K562 (cell line): ENCODE data around the gene RBBP7. TPM values are rescaled to one million over a fixed set of nuclear protein-coding genes. Genes with fewer than 3 reads are reported as not detected.
A peak's percentile ranks its signal among the peaks of the same experiment; 100 is the strongest.

ENCODE experiments used
- ARID2 ChIP-seq: fragments of 450-650 bp; IDR thresholded peaks from 2 replicates; pipeline ENCODE4 v1.6.1; 2017; ENCODE audit warnings: antibody characterized with exemption, mild to moderate bottlenecking
- ARID4B ChIP-seq: sonication (generic); formaldehyde crosslinking; IDR thresholded peaks from 2 replicates; pipeline ENCODE4 v1.8.0; 2022; ENCODE audit warnings: mild to moderate bottlenecking, missing genetic modification reagents
- ATF7 ChIP-seq: fragments of 450-650 bp; IDR thresholded peaks from 2 replicates; pipeline ENCODE4 v1.7.1; 2014; ENCODE audit warnings: mild to moderate bottlenecking, moderate library complexity
- CXXC5 ChIP-seq: fragments of 250-450 bp; sonication (Bioruptor Pico); IDR thresholded peaks from 2 replicates; pipeline ENCODE4 v1.8.0; 2022; ENCODE audit warnings: inconsistent platforms, mild to moderate bottlenecking, moderate library complexity
- KAT8 ChIP-seq: fragments of 450-650 bp; IDR thresholded peaks from 2 replicates; pipeline ENCODE4 v1.6.1; 2016; ENCODE audit warnings: low read depth, mild to moderate bottlenecking
- NFE2L1 ChIP-seq: fragments of 450-650 bp; IDR thresholded peaks from 2 replicates; pipeline ENCODE4 v1.6.1; 2016; ENCODE audit warnings: missing genetic modification characterization, low read depth, mild to moderate bottlenecking, missing compliant biosample characterization, moderate library complexity, borderline replicate concordance
- POLR2G ChIP-seq: fragments of 200-400 bp; formaldehyde crosslinking; IDR thresholded peaks from 2 replicates; pipeline ENCODE4 v1.6.1; 2017; ENCODE audit warnings: low read depth, mild to moderate bottlenecking, antibody characterized with exemption, low read length, moderate library complexity
- XRCC3 ChIP-seq: fragments of 450-650 bp; IDR thresholded peaks from 2 replicates; pipeline ENCODE4 v1.6.1; 2017; ENCODE audit warnings: mild to moderate bottlenecking, moderate library complexity
- YY1 ChIP-seq, 3 experiments: IDR thresholded peaks; 2 replicates each; pipeline ENCODE4 v1.6.1; 2011; ENCODE audit warnings: low read length in 2 of 3, mild to moderate bottlenecking in 2 of 3, moderate library complexity in 2 of 3, borderline replicate concordance in 1 of 3, control low read depth in 1 of 3, low read depth in 1 of 3; ENCODE audit not compliant: insufficient read depth in 3 of 3, insufficient replicate concordance in 2 of 3, control insufficient read depth in 1 of 3, insufficient read length in 1 of 3; ENCODE audit errors: extremely low read depth in 1 of 3
- ZBTB2 ChIP-seq: fragments of 450-650 bp; IDR thresholded peaks from 2 replicates; pipeline ENCODE4 v1.6.1; 2016; ENCODE audit warnings: antibody characterized with exemption
- ZBTB7A ChIP-seq: IDR thresholded peaks from 2 replicates; pipeline ENCODE4 v1.6.1; 2011; ENCODE audit warnings: low read depth, mild to moderate bottlenecking, low read length, moderate library complexity, borderline replicate concordance; ENCODE audit not compliant: control insufficient read depth
- ZNF407 ChIP-seq: fragments of 450-650 bp; IDR thresholded peaks from 2 replicates; pipeline ENCODE4 v1.6.1; 2016; ENCODE audit warnings: low read depth
- polyA plus RNA-seq, 8 experiments: library from polyadenylated mRNA; depleted of rRNA in 4 of 8; stranded (reverse) in 5 of 8; unstranded in 3 of 8; fragments of >200 nt; fragmentation: Nextera tagmentation in 2 of 8; fragmentation: Illumina TruSeq in 1 of 8; extraction: Ambion mirVana in 2 of 8; extraction: Trizol in 1 of 8; gene quantifications; 2 replicates each; pipeline versions ENCODE4 v1.2.1 to v1.2.3, GENCODE V29; 2011 to 2014; ENCODE audit warnings: inconsistent platforms in 1 of 8, missing spikeins in 1 of 8
- total RNA-seq, 7 experiments: library from RNA; depleted of rRNA in 6 of 7; stranded (reverse); fragments of >200 nt in 6 of 7; fragmentation: Illumina TruSeq in 2 of 7; extraction: Trizol in 2 of 7; gene quantifications; 2 replicates each; pipeline versions ENCODE4 v1.2.1 to v1.2.3, GENCODE V29; 2011 to 2021; ENCODE audit warnings: low replicate concordance in 1 of 7

RBBP7 gene
- total and polyA plus RNA-seq, 9 of the 15 experiments (the other 6 are each of a cell fraction or from before 2014, with no cell fraction given), result 79.0 to 364 (median 182) TPM

- no peak for TF ChIP-seq ZNF407
- TF ChIP-seq ARID2, result no peak
- peak; percentile 47; the same call in 1 of the 2 replicates for TF ChIP-seq ZBTB7A
- no peak for TF ChIP-seq NFE2L1 (tag)
- TF ChIP-seq ZBTB2, result peak; percentile 79
- TF ChIP-seq ARID4B (CRISPR knock-in tag), result no peak
- 0 out of 2 replicates have a peak, but pooled peaks have one; percentile 45 for TF ChIP-seq CXXC5 (CRISPR knock-in tag)
- peak; percentile 72 for TF ChIP-seq ATF7
- no peak for TF ChIP-seq XRCC3
- peak; percentile 93 for TF ChIP-seq POLR2G
- no peak for TF ChIP-seq KAT8
- peak in 2 of 3 experiments; percentile 40 to 57 for TF ChIP-seq YY1 (IDR thresholded peaks at IDR 0.05; ENCODE audit: borderline replicate concordance in 1 of 3, control insufficient read depth in 1 of 3, extremely low read depth in 1 of 3, insufficient read depth in 3 of 3, insufficient read length in 1 of 3, insufficient replicate concordance in 2 of 3, low read depth in 1 of 3, low read length in 2 of 3)
Measured at GRCh38 chrX:16870095-16870861, at the start of gene RBBP7 (continued).
